Measurements from ENCODE around the gene C1orf159. TPM values are rescaled to one million over a fixed set of nuclear protein-coding genes. Genes with fewer than 3 reads are reported as not detected.

The C1orf159 gene
- 5.5 TPM for polyA plus RNA-seq (2013)

GRCh38 chr1:1115786-1116700 lies at the start of gene C1orf159:
Gene C1orf159 (minus strand): TSS chr1:1116089. CDS start chr1:1091543, 24,546 bp downstream.
- H3K27me3 ChIP-seq (replicated peaks in 2 of 5; ENCODE audit: control insufficient read depth in 4 of 5, insufficient read depth in 5 of 5, low read length in 4 of 5): peaks cover 0 to 29% (median 3%) of the 10 kb centered on the region in 5 experiments
- peak within 1 kb of the TSS; percentile 61 to 83 (median 70) for H3K4me3 ChIP-seq (ENCODE audit: control insufficient read depth in 1 of 7, extremely low read depth in 1 of 7, insufficient read depth in 4 of 7, low read depth in 2 of 7, low read length in 6 of 7)
- peaks cover 0 to 16% (median 12%) of the 10 kb centered on the region in 4 experiments for H3K4me1 ChIP-seq (ENCODE audit: control extremely low read depth in 1 of 4, control insufficient read depth in 4 of 4, insufficient read depth in 4 of 4, low read length in 3 of 4)
- H3K36me3 ChIP-seq (ENCODE audit: control insufficient read depth in 4 of 4, insufficient read depth in 4 of 4, low read length in 3 of 4): peaks cover 0 to 16% (median 12%) of the 10 kb centered on the region in 4 experiments
- H3K27ac ChIP-seq (ENCODE audit: insufficient read depth in 1 of 2, low read depth in 1 of 2, low read length in 2 of 2, poor library complexity in 1 of 2, severe bottlenecking in 2 of 2): no peak within 1 kb of the TSS
- peak; percentile 96 to 98 (median 98) for DNase-seq
- peaks cover 0 to 15% (median 13%) of the 10 kb centered on the region in 5 experiments for H3K9me3 ChIP-seq (ENCODE audit: control extremely low read depth in 1 of 5, control insufficient read depth in 4 of 5, insufficient read depth in 2 of 5, low read depth in 1 of 5, low read length in 4 of 5)
- ChIA-PET POLR2A (interaction anchor here (1.3 kb wide), 1 partner anchor 52 kb away, joined by 6 read pairs; no protein-coding TSS in a partner anchor), CTCF (no interaction called here)
- under 1% methylated on average over 110 of the region's 128 CpGs for WGBS (ENCODE audit: insufficient coverage)

- Histone ChIP-seq H3K27me3 (replicated peaks in 2 of 5; ENCODE audit: control insufficient read depth in 4 of 5, insufficient read depth in 5 of 5, low read length in 4 of 5) (peaks cover 0 to 19% (median 0%) of the 10 kb centered on the region in 5 experiments), H3K9me3 (ENCODE audit: control extremely low read depth in 1 of 5, control insufficient read depth in 4 of 5, insufficient read depth in 2 of 5, low read depth in 1 of 5, low read length in 4 of 5) (no peaks in the 10 kb centered on the region), H3K27ac (ENCODE audit: insufficient read depth in 1 of 2, low read depth in 1 of 2, low read length in 2 of 2, poor library complexity in 1 of 2, severe bottlenecking in 2 of 2) (no peak overlapping the region), H3K4me1 (ENCODE audit: control extremely low read depth in 1 of 4, control insufficient read depth in 4 of 4, insufficient read depth in 4 of 4, low read length in 3 of 4) (peaks cover 0 to 35% (median 15%) of the 10 kb centered on the region in 4 experiments), H3K4me3 (ENCODE audit: control insufficient read depth in 1 of 7, extremely low read depth in 1 of 7, insufficient read depth in 4 of 7, low read depth in 2 of 7, low read length in 6 of 7) (no peak overlapping the region), H3K36me3 (ENCODE audit: control insufficient read depth in 4 of 4, insufficient read depth in 4 of 4, low read length in 3 of 4) (no peaks in the 10 kb centered on the region)
- CTCF ChIA-PET: interaction anchor here (1.7 kb wide), 1 partner anchor 43 kb away, joined by 5 read pairs; no protein-coding TSS in a partner anchor
- no peak for DNase-seq
- POLR2A ChIA-PET: no interaction called here
- 90% methylated on average over 12 of the region's 12 CpGs for WGBS (ENCODE audit: insufficient coverage)
Measured at GRCh38 chr1:1165485-1165884, 49.6 kb upstream of the C1orf159 start.

GRCh38 chr1:1164701-1165451 lies 49.0 kb upstream of the C1orf159 start:
- ChIA-PET CTCF (interaction anchor here (1.7 kb wide), 1 partner anchor 42 kb away, joined by 5 read pairs; no protein-coding TSS in a partner anchor), POLR2A (no interaction called here)
- Histone ChIP-seq H3K9me3 (ENCODE audit: control extremely low read depth in 1 of 5, control insufficient read depth in 4 of 5, insufficient read depth in 2 of 5, low read depth in 1 of 5, low read length in 4 of 5) (no peaks in the 10 kb centered on the region), H3K27me3 (replicated peaks in 2 of 5; ENCODE audit: control insufficient read depth in 4 of 5, insufficient read depth in 5 of 5, low read length in 4 of 5) (peaks cover 0 to 17% (median 0%) of the 10 kb centered on the region in 5 experiments), H3K27ac (ENCODE audit: insufficient read depth in 1 of 2, low read depth in 1 of 2, low read length in 2 of 2, poor library complexity in 1 of 2, severe bottlenecking in 2 of 2) (no peak overlapping the region), H3K36me3 (ENCODE audit: control insufficient read depth in 4 of 4, insufficient read depth in 4 of 4, low read length in 3 of 4) (no peaks in the 10 kb centered on the region), H3K4me3 (ENCODE audit: control insufficient read depth in 1 of 7, extremely low read depth in 1 of 7, insufficient read depth in 4 of 7, low read depth in 2 of 7, low read length in 6 of 7) (no peak overlapping the region), H3K4me1 (ENCODE audit: control extremely low read depth in 1 of 4, control insufficient read depth in 4 of 4, insufficient read depth in 4 of 4, low read length in 3 of 4) (peaks cover 0 to 29% (median 10%) of the 10 kb centered on the region in 4 experiments)
- DNase-seq: no peak
- WGBS (ENCODE audit: insufficient coverage): 86% methylated on average over 26 of the region's 48 CpGs

- Histone ChIP-seq H3K4me3 (ENCODE audit: control insufficient read depth in 1 of 7, extremely low read depth in 1 of 7, insufficient read depth in 4 of 7, low read depth in 2 of 7, low read length in 6 of 7) (no peak overlapping the region), H3K9me3 (ENCODE audit: control extremely low read depth in 1 of 5, control insufficient read depth in 4 of 5, insufficient read depth in 2 of 5, low read depth in 1 of 5, low read length in 4 of 5) (no peaks in the 10 kb centered on the region), H3K27ac (ENCODE audit: insufficient read depth in 1 of 2, low read depth in 1 of 2, low read length in 2 of 2, poor library complexity in 1 of 2, severe bottlenecking in 2 of 2) (no peak overlapping the region), H3K36me3 (ENCODE audit: control insufficient read depth in 4 of 4, insufficient read depth in 4 of 4, low read length in 3 of 4) (no peaks in the 10 kb centered on the region), H3K4me1 (ENCODE audit: control extremely low read depth in 1 of 4, control insufficient read depth in 4 of 4, insufficient read depth in 4 of 4, low read length in 3 of 4) (peaks cover 0 to 23% (median 6%) of the 10 kb centered on the region in 4 experiments), H3K27me3 (replicated peaks in 2 of 5; ENCODE audit: control insufficient read depth in 4 of 5, insufficient read depth in 5 of 5, low read length in 4 of 5) (peaks cover 0 to 17% (median 0%) of the 10 kb centered on the region in 5 experiments)
- POLR2A ChIA-PET: no interaction called here
- CTCF ChIA-PET: interaction anchor here (1.7 kb wide), 1 partner anchor 42 kb away, joined by 5 read pairs; no protein-coding TSS in a partner anchor
- no peak for DNase-seq
- 90% methylated on average over 23 of the region's 26 CpGs for WGBS (ENCODE audit: insufficient coverage)
Measured at GRCh38 chr1:1164361-1164700, 48.4 kb upstream of the C1orf159 start.

- ChIA-PET POLR2A (no interaction called here), CTCF (no interaction called here)
- Histone ChIP-seq H3K4me1 (ENCODE audit: control extremely low read depth in 1 of 4, control insufficient read depth in 4 of 4, insufficient read depth in 4 of 4, low read length in 3 of 4) (peaks cover 0 to 19% (median 11%) of the 10 kb centered on the region in 4 experiments), H3K36me3 (ENCODE audit: control insufficient read depth in 4 of 4, insufficient read depth in 4 of 4, low read length in 3 of 4) (no peaks in the 10 kb centered on the region), H3K4me3 (ENCODE audit: control insufficient read depth in 1 of 7, extremely low read depth in 1 of 7, insufficient read depth in 4 of 7, low read depth in 2 of 7, low read length in 6 of 7) (no peak overlapping the region), H3K27me3 (replicated peaks in 2 of 5; ENCODE audit: control insufficient read depth in 4 of 5, insufficient read depth in 5 of 5, low read length in 4 of 5) (peaks cover 0 to 17% (median 0%) of the 10 kb centered on the region in 5 experiments), H3K27ac (ENCODE audit: insufficient read depth in 1 of 2, low read depth in 1 of 2, low read length in 2 of 2, poor library complexity in 1 of 2, severe bottlenecking in 2 of 2) (no peak overlapping the region), H3K9me3 (ENCODE audit: control extremely low read depth in 1 of 5, control insufficient read depth in 4 of 5, insufficient read depth in 2 of 5, low read depth in 1 of 5, low read length in 4 of 5) (no peaks in the 10 kb centered on the region)
- WGBS (ENCODE audit: insufficient coverage): 95% methylated on average over 32 of the region's 33 CpGs
- DNase-seq: no peak
Measured at GRCh38 chr1:1163538-1164070, 47.7 kb upstream of the C1orf159 start.

GRCh38 chr1:1162597-1163537 lies 47.0 kb upstream of the C1orf159 start:
- no peaks in the 10 kb centered on the region for H3K9me3 ChIP-seq (ENCODE audit: control extremely low read depth in 1 of 5, control insufficient read depth in 4 of 5, insufficient read depth in 2 of 5, low read depth in 1 of 5, low read length in 4 of 5)
- no peak overlapping the region for H3K4me3 ChIP-seq (ENCODE audit: control insufficient read depth in 1 of 7, extremely low read depth in 1 of 7, insufficient read depth in 4 of 7, low read depth in 2 of 7, low read length in 6 of 7)
- H3K36me3 ChIP-seq (ENCODE audit: control insufficient read depth in 4 of 4, insufficient read depth in 4 of 4, low read length in 3 of 4): no peaks in the 10 kb centered on the region
- no peak for DNase-seq
- 80% methylated on average over 66 of the region's 73 CpGs for WGBS (ENCODE audit: insufficient coverage)
- ChIA-PET POLR2A (no interaction called here), CTCF (interaction anchor here (0.6 kb wide), 1 partner anchor 25 kb away, joined by 3 read pairs; no protein-coding TSS in a partner anchor)
- H3K27ac ChIP-seq (ENCODE audit: insufficient read depth in 1 of 2, low read depth in 1 of 2, low read length in 2 of 2, poor library complexity in 1 of 2, severe bottlenecking in 2 of 2): no peak overlapping the region
- H3K27me3 ChIP-seq (replicated peaks in 2 of 5; ENCODE audit: control insufficient read depth in 4 of 5, insufficient read depth in 5 of 5, low read length in 4 of 5): peaks cover 0 to 17% (median 0%) of the 10 kb centered on the region in 5 experiments
- H3K4me1 ChIP-seq (ENCODE audit: control extremely low read depth in 1 of 4, control insufficient read depth in 4 of 4, insufficient read depth in 4 of 4, low read length in 3 of 4): peaks cover 0 to 21% (median 19%) of the 10 kb centered on the region in 4 experiments
